ENCODE data around the gene NCOA6.
"Not testable (repeated sequence)": the region's sequence is repeated elsewhere in the genome, so short reads cannot be mapped to it uniquely, and the experiment has no call there.

GRCh38 chr20:34719242-34720017, 106.0 kb downstream of the NCOA6 start:
- not testable (repeated sequence) for TF ChIP-seq POLR2A (IDR thresholded peaks at IDR 0.05)
- TF ChIP-seq, protein P1, sequence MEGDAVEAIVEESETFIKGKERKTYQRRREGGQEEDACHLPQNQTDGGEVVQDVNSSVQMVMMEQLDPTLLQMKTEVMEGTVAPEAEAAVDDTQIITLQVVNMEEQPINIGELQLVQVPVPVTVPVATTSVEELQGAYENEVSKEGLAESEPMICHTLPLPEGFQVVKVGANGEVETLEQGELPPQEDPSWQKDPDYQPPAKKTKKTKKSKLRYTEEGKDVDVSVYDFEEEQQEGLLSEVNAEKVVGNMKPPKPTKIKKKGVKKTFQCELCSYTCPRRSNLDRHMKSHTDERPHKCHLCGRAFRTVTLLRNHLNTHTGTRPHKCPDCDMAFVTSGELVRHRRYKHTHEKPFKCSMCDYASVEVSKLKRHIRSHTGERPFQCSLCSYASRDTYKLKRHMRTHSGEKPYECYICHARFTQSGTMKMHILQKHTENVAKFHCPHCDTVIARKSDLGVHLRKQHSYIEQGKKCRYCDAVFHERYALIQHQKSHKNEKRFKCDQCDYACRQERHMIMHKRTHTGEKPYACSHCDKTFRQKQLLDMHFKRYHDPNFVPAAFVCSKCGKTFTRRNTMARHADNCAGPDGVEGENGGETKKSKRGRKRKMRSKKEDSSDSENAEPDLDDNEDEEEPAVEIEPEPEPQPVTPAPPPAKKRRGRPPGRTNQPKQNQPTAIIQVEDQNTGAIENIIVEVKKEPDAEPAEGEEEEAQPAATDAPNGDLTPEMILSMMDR (IDR thresholded peaks at IDR 0.05) = not testable (repeated sequence)

Measured in uterus (tissue), 2 donors.